ENCODE results near the gene COMT. TPM values are rescaled to one million over a fixed set of nuclear protein-coding genes. Genes with fewer than 3 reads are reported as not detected.

COMT gene
- total RNA-seq (27.3 TPM), polyA plus RNA-seq (100 to 1,000 TPM in 1 of 4 donors, 10 to 100 TPM in 3; 89.2 to 106 (median 94.5) TPM)

DNA sequence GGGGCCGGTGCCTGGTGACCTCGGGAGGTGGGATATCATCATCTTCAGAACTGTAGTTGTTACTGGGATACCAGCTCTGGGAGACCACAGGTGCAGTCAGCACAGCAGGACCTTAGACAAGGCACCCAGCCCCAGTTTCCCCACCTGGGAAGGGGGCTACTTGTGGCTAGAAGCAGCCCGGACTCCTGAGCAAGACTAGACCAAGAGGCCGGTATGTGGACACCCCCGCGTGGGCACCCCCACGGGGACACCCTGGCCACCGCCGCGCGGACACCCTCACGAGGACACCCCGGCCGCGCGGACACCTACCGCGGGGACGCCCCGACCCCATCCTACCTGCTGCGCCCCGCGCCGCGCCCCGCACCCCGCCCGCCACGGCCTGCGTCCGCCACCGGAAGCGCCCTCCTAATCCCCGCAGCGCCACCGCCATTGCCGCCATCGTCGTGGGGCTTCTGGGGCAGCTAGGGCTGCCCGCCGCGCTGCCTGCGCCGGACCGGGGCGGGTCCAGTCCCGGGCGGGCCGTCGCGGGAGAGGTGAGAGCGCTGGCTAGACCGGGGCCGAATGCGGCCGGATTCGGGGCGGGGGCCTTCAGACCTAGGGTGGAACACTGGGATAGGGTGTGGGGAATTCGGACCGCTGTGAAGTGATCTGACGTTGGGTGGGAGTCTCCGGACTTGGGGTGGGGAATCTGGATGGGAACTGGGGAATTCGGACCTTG lies at the start of gene COMT, which contains the start of gene TXNRD2:
Gene COMT, plus strand, starts transcription at position 408 of the 718 bp plus-strand sequence. CDS start 20,755 bp downstream, outside the sequence.
Gene TXNRD2, minus strand, starts transcription at position 454 of the 718 bp plus-strand sequence. Its CDS starts 15 bp downstream, at position 439.
- H3K27ac ChIP-seq (ENCODE audit: insufficient read depth, low read length, poor library complexity, severe bottlenecking) = peak within 1 kb of the TSS; percentile 77
- DNase-seq (peak; percentile 64 to 81 (median 73)), ATAC-seq (ENCODE audit: low read depth in 2 of 2) (peak; percentile 86 to 90)
- no peaks in the 10 kb centered on the region for H3K27me3 Mint-ChIP-seq
- peaks cover 17 to 60% (median 40%) of the 10 kb centered on the region in 4 donors for H3K4me1 Mint-ChIP-seq
- peak within 1 kb of the TSS; percentile 92 to 95 (median 94) for H3K4me3 Mint-ChIP-seq
- H3K9me3 Mint-ChIP-seq = peaks cover 0 to 6% (median 1%) of the 10 kb centered on the region in 7 donors
- H3K9me3 ChIP-seq (ENCODE audit: control insufficient read depth in 2 of 2, low read length in 2 of 2) = no peaks in the 10 kb centered on the region
- no peaks in the 10 kb centered on the region for H3K36me3 ChIP-seq (ENCODE audit: control insufficient read depth, insufficient read depth, low read length)
- peak within 1 kb of the TSS; percentile 87 for H3K4me3 ChIP-seq (ENCODE audit: low read depth, low read length)
- peaks cover 18% of the 10 kb centered on the region for H3K36me3 Mint-ChIP-seq
- H3K27me3 ChIP-seq (ENCODE audit: control insufficient read depth, insufficient read depth, low read length) = no peaks in the 10 kb centered on the region
- peaks cover 28% of the 10 kb centered on the region for H3K4me1 ChIP-seq (ENCODE audit: control insufficient read depth, insufficient read depth, low read length, poor library complexity, severe bottlenecking)
- H3K27ac Mint-ChIP-seq = peak within 1 kb of the TSS; percentile 94 to 99 (median 95)

GRCh38 chr22:19892257-19892879 lies 49.2 kb upstream of the COMT start:
- H3K36me3 ChIP-seq (ENCODE audit: control insufficient read depth, insufficient read depth, low read length) = no peaks in the 10 kb centered on the region
- peak; percentile 21 to 42 for ATAC-seq (ENCODE audit: low read depth in 2 of 2)
- H3K27ac ChIP-seq (ENCODE audit: insufficient read depth, low read length, poor library complexity, severe bottlenecking) = peak overlapping the region; percentile 83
- H3K4me3 ChIP-seq (ENCODE audit: low read depth, low read length) = peak overlapping the region; percentile 66
- no peaks in the 10 kb centered on the region for H3K27me3 Mint-ChIP-seq
- H3K4me1 Mint-ChIP-seq = peaks cover 10 to 90% (median 47%) of the 10 kb centered on the region in 4 donors
- no peaks in the 10 kb centered on the region for H3K27me3 ChIP-seq (ENCODE audit: control insufficient read depth, insufficient read depth, low read length)
- peaks cover 9% of the 10 kb centered on the region for H3K36me3 Mint-ChIP-seq
- H3K9me3 ChIP-seq (ENCODE audit: control insufficient read depth in 2 of 2, low read length in 2 of 2) = no peaks in the 10 kb centered on the region
- H3K4me1 ChIP-seq (ENCODE audit: control insufficient read depth, insufficient read depth, low read length, poor library complexity, severe bottlenecking) = peaks cover 86% of the 10 kb centered on the region
- H3K9me3 Mint-ChIP-seq = no peaks in the 10 kb centered on the region
- peak; percentile 45 to 86 (median 52) for DNase-seq
- peak overlapping the region; percentile 85 to 94 (median 88) for H3K4me3 Mint-ChIP-seq
- peak overlapping the region; percentile 97 to 99 (median 98) for H3K27ac Mint-ChIP-seq

- Mint-ChIP-seq H3K9me3 (no peaks in the 10 kb centered on the region), H3K36me3 (peaks cover 9% of the 10 kb centered on the region), H3K4me1 (peaks cover 10 to 85% (median 45%) of the 10 kb centered on the region in 4 donors), H3K4me3 (peak overlapping the region; percentile 85 to 94 (median 88)), H3K27me3 (no peaks in the 10 kb centered on the region), H3K27ac (peak overlapping the region; percentile 97 to 99 (median 98))
- Histone ChIP-seq H3K27ac (ENCODE audit: insufficient read depth, low read length, poor library complexity, severe bottlenecking) (peak overlapping the region; percentile 83), H3K4me3 (ENCODE audit: low read depth, low read length) (peak overlapping the region; percentile 66), H3K4me1 (ENCODE audit: control insufficient read depth, insufficient read depth, low read length, poor library complexity, severe bottlenecking) (peaks cover 80% of the 10 kb centered on the region), H3K36me3 (ENCODE audit: control insufficient read depth, insufficient read depth, low read length) (peaks cover 2% of the 10 kb centered on the region), H3K9me3 (ENCODE audit: control insufficient read depth in 2 of 2, low read length in 2 of 2) (no peaks in the 10 kb centered on the region), H3K27me3 (ENCODE audit: control insufficient read depth, insufficient read depth, low read length) (no peaks in the 10 kb centered on the region)
- DNase-seq (no peak), ATAC-seq (ENCODE audit: low read depth in 2 of 2) (no peak)
These were observed 48.6 kb upstream of the COMT start for GRCh38 chr22:19892925-19893324.

GRCh38 chr22:19893363-19893762 lies 48.2 kb upstream of the COMT start:
- no peak overlapping the region for H3K4me3 ChIP-seq (ENCODE audit: low read depth, low read length)
- Mint-ChIP-seq H3K4me1 (peaks cover 10 to 81% (median 43%) of the 10 kb centered on the region in 4 donors), H3K9me3 (no peaks in the 10 kb centered on the region), H3K36me3 (peaks cover 9% of the 10 kb centered on the region), H3K4me3 (peak overlapping the region in 1 of 4 donors; percentile 91), H3K27me3 (no peaks in the 10 kb centered on the region), H3K27ac (peak overlapping the region in 2 of 3 donors; percentile 97 to 98)
- H3K27ac ChIP-seq (ENCODE audit: insufficient read depth, low read length, poor library complexity, severe bottlenecking) = no peak overlapping the region
- DNase-seq (no peak), ATAC-seq (ENCODE audit: low read depth in 2 of 2) (no peak)
- no peaks in the 10 kb centered on the region for H3K9me3 ChIP-seq (ENCODE audit: control insufficient read depth in 2 of 2, low read length in 2 of 2)
- H3K4me1 ChIP-seq (ENCODE audit: control insufficient read depth, insufficient read depth, low read length, poor library complexity, severe bottlenecking) = peaks cover 76% of the 10 kb centered on the region
- H3K36me3 ChIP-seq (ENCODE audit: control insufficient read depth, insufficient read depth, low read length) = peaks cover 2% of the 10 kb centered on the region
- no peaks in the 10 kb centered on the region for H3K27me3 ChIP-seq (ENCODE audit: control insufficient read depth, insufficient read depth, low read length)

DNA sequence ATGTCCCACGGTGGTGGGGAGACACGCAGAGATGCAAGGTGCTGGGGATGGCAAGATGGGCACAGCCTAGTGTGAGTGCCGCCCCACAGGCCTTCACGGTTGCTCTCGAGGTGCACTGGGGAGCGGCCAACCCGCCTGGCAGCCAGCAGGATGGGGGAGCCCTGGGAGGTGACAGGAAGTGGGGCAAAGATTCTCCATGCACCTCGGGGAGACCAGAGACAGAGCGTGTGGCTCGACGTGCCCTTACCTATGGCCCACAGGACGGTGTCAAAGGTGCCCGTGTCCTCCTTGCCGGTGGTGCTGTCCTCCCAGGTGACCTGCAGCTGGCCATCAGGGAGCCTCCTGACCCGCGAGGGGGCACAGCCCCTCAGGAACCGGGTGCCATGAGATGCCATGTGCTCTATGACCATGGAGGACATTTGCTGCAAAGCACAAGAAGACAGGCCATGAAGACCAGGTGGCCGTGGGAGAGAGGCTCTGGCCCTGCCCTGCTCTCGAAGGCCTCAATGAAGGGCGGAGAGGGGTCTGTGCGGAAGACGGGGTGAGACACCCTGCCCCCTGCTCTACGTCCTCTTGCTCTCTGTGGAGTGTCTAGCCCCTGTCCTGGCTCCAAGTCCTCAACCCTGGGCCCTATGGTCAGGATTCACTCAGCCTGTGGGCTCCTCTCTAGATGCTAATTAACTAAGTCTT lies 46.3 kb upstream of the COMT start:
- ATAC-seq (ENCODE audit: low read depth in 2 of 2) = no peak
- H3K4me1 ChIP-seq (ENCODE audit: control insufficient read depth, insufficient read depth, low read length, poor library complexity, severe bottlenecking) = peaks cover 58% of the 10 kb centered on the region
- Mint-ChIP-seq H3K36me3 (peaks cover 9% of the 10 kb centered on the region), H3K4me1 (peaks cover 10 to 72% (median 39%) of the 10 kb centered on the region in 4 donors), H3K27ac (peak overlapping the region; percentile 76 to 86 (median 77)), H3K9me3 (no peaks in the 10 kb centered on the region), H3K4me3 (peak overlapping the region in 2 of 4 donors; percentile 22 to 74), H3K27me3 (no peaks in the 10 kb centered on the region)
- H3K36me3 ChIP-seq (ENCODE audit: control insufficient read depth, insufficient read depth, low read length) = peaks cover 2% of the 10 kb centered on the region
- no peaks in the 10 kb centered on the region for H3K9me3 ChIP-seq (ENCODE audit: control insufficient read depth in 2 of 2, low read length in 2 of 2)
- no peak overlapping the region for H3K4me3 ChIP-seq (ENCODE audit: low read depth, low read length)
- DNase-seq = peak in 1 of 3 donors; percentile 34
- no peak overlapping the region for H3K27ac ChIP-seq (ENCODE audit: insufficient read depth, low read length, poor library complexity, severe bottlenecking)
- H3K27me3 ChIP-seq (ENCODE audit: control insufficient read depth, insufficient read depth, low read length) = no peaks in the 10 kb centered on the region

DNA sequence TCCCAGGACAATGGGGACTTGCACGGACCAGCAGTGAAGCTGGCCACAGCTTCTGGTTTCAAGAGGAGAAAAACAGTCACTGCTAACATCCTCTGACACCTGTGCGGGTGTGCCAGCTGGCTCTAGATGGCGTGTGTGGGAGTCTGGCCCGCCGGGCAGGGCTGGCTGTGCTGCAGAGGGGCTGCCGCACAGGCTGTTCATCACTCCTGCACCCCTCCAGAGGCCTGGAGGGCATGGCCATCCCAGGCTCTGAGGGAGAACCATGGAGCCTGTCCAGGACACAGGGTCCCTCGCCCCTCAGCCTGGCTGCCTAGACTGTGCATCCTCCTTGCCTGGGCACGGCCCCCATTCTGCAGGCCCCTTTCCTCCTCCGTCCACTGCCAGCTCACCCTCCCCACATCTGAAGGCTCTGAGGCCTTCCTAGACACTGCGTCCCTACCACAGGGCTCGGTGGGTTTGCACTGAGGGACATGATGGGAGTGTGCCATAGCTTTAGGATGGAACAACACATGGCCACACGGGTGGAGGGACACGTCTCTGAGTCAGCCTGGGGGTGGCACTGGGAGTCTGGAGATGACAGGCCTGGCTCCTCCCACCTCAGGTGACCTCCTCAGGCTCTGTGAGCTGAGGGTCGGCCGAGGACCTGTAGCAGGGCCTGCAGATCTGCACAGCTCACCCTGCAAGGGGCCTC lies 44.8 kb upstream of the COMT start:
- peaks cover 43% of the 10 kb centered on the region for H3K4me1 ChIP-seq (ENCODE audit: control insufficient read depth, insufficient read depth, low read length, poor library complexity, severe bottlenecking)
- H3K27ac ChIP-seq (ENCODE audit: insufficient read depth, low read length, poor library complexity, severe bottlenecking) = no peak overlapping the region
- H3K9me3 ChIP-seq (ENCODE audit: control insufficient read depth in 2 of 2, low read length in 2 of 2) = no peaks in the 10 kb centered on the region
- H3K27me3 Mint-ChIP-seq = no peaks in the 10 kb centered on the region
- peak overlapping the region in 1 of 4 donors; percentile 46 for H3K4me3 Mint-ChIP-seq
- no peaks in the 10 kb centered on the region for H3K9me3 Mint-ChIP-seq
- peak in 2 of 3 donors; percentile 32 to 78 for DNase-seq
- H3K4me3 ChIP-seq (ENCODE audit: low read depth, low read length) = no peak overlapping the region
- H3K4me1 Mint-ChIP-seq = peaks cover 5 to 57% (median 31%) of the 10 kb centered on the region in 4 donors
- ATAC-seq (ENCODE audit: low read depth in 2 of 2) = peak; percentile 36 to 46
- peaks cover 14% of the 10 kb centered on the region for H3K36me3 Mint-ChIP-seq
- H3K27ac Mint-ChIP-seq = peak overlapping the region; percentile 76 to 86 (median 80)
- no peaks in the 10 kb centered on the region for H3K27me3 ChIP-seq (ENCODE audit: control insufficient read depth, insufficient read depth, low read length)
- H3K36me3 ChIP-seq (ENCODE audit: control insufficient read depth, insufficient read depth, low read length) = peaks cover 2% of the 10 kb centered on the region

GRCh38 chr22:19897726-19898125 lies 43.8 kb upstream of the COMT start:
- H3K9me3 Mint-ChIP-seq = no peaks in the 10 kb centered on the region
- Histone ChIP-seq H3K27me3 (ENCODE audit: control insufficient read depth, insufficient read depth, low read length) (no peaks in the 10 kb centered on the region), H3K4me1 (ENCODE audit: control insufficient read depth, insufficient read depth, low read length, poor library complexity, severe bottlenecking) (peaks cover 33% of the 10 kb centered on the region), H3K9me3 (ENCODE audit: control insufficient read depth in 2 of 2, low read length in 2 of 2) (no peaks in the 10 kb centered on the region), H3K27ac (ENCODE audit: insufficient read depth, low read length, poor library complexity, severe bottlenecking) (no peak overlapping the region), H3K4me3 (ENCODE audit: low read depth, low read length) (no peak overlapping the region), H3K36me3 (ENCODE audit: control insufficient read depth, insufficient read depth, low read length) (peaks cover 2% of the 10 kb centered on the region)
- no peak overlapping the region for H3K4me3 Mint-ChIP-seq
- no peak for ATAC-seq (ENCODE audit: low read depth in 2 of 2)
- DNase-seq = no peak
- peaks cover 5 to 47% (median 26%) of the 10 kb centered on the region in 4 donors for H3K4me1 Mint-ChIP-seq
- peak overlapping the region in 1 of 3 donors; percentile 86 for H3K27ac Mint-ChIP-seq
- peaks cover 14% of the 10 kb centered on the region for H3K36me3 Mint-ChIP-seq
- H3K27me3 Mint-ChIP-seq = no peaks in the 10 kb centered on the region
